Thyroid gland (tissue), 4 donors: ENCODE measurements around the gene CTNNA2. TPM values are rescaled to one million over a fixed set of nuclear protein-coding genes. Genes with fewer than 3 reads are reported as not detected.
A peak's percentile ranks its signal among the peaks of the same experiment; 100 is the strongest.

Source experiments
- DNase-seq, 2 donors: peaks; one replicate each; pipeline ENCODE4 v3.0.0-alpha.2; 2019
- H3K27ac ChIP-seq, 3 donors: fragments of 200-600 bp; sonication (generic); 1 replicate in 2 of 3; 2 replicates in 1 of 3; pipeline ENCODE4 v1.5.1; 2016 to 2019; ENCODE audit warnings: mild to moderate bottlenecking in 1 of 3, moderate library complexity in 1 of 3
- H3K27me3 ChIP-seq: fragments of 200-600 bp; sonication (generic); one replicate; pipeline ENCODE4 v1.5.1; 2019
- H3K36me3 ChIP-seq, 2 donors: fragments of 200-600 bp; sonication (generic); one replicate each; pipeline ENCODE4 v1.5.1; 2016 to 2019
- H3K4me1 ChIP-seq, 2 donors: fragments of 200-600 bp; sonication (generic); one replicate each; pipeline ENCODE4 v1.5.1; 2017 to 2019
- H3K4me3 ChIP-seq, 3 donors: fragments of 200-600 bp; sonication (generic); replicated peaks in 1 of 3; 1 replicate in 2 of 3; 2 replicates in 1 of 3; pipeline ENCODE4 v1.5.1; 2016; ENCODE audit warnings: mild to moderate bottlenecking in 1 of 3
- H3K9me3 ChIP-seq: fragments of 200-600 bp; sonication (generic); one replicate; pipeline ENCODE4 v1.5.1; 2017
- POLR2A ChIP-seq, 2 donors: fragments of 450-650 bp; IDR thresholded peaks; one replicate each; pipeline ENCODE4 v1.6.1; 2017; ENCODE audit warnings: antibody characterized with exemption in 2 of 2, mild to moderate bottlenecking in 2 of 2, moderate library complexity in 1 of 2
- WGBS, 2 donors: methylation state at CpG; one replicate each; pipeline ENCODE4 v1.1.5; 2017; 5-methylcytosine and 5-hydroxymethylcytosine counted together
- intact Hi-C: fragments of 100-400 bp; cut with DNase I; formaldehyde crosslinking; loops from one replicate; pipeline ENCODE4 v1.15.1; 2023
- total RNA-seq, 4 donors: library from RNA; depleted of rRNA; stranded (reverse); fragments of >200 nt; gene quantifications; one replicate each; pipeline ENCODE4 v1.2.3, GENCODE V29; 2016
- TF ChIP-seq, protein P1 (sequence below), 6 experiments: fragments of 200-600 bp in 3 of 6; fragments of 450-650 bp in 3 of 6; sonication (generic) in 3 of 6; IDR thresholded peaks; one replicate each; pipeline ENCODE4 v1.5.1; 2016 to 2019; ENCODE audit warnings: antibody characterized with exemption in 6 of 6, mild to moderate bottlenecking in 2 of 6, inconsistent platforms in 1 of 6, moderate library complexity in 1 of 6

CTNNA2 gene
- total RNA-seq, 4 donors from 2014 or later = 0.13 to 0.44 (median 0.22) TPM; not detected in 1

GRCh38 chr2:80222644-80223043 lies 709.8 kb downstream of the CTNNA2 start:
- intact Hi-C loops = no loop called here
- no peaks in the 10 kb centered on the region for H3K36me3 ChIP-seq
- WGBS, 2 donors = 93 to 95% methylated on average over 2 of the region's 2 CpGs
- no peak for DNase-seq
- no peaks in the 10 kb centered on the region for H3K4me1 ChIP-seq
- no peaks in the 10 kb centered on the region for H3K9me3 ChIP-seq
- TF ChIP-seq, protein P1, sequence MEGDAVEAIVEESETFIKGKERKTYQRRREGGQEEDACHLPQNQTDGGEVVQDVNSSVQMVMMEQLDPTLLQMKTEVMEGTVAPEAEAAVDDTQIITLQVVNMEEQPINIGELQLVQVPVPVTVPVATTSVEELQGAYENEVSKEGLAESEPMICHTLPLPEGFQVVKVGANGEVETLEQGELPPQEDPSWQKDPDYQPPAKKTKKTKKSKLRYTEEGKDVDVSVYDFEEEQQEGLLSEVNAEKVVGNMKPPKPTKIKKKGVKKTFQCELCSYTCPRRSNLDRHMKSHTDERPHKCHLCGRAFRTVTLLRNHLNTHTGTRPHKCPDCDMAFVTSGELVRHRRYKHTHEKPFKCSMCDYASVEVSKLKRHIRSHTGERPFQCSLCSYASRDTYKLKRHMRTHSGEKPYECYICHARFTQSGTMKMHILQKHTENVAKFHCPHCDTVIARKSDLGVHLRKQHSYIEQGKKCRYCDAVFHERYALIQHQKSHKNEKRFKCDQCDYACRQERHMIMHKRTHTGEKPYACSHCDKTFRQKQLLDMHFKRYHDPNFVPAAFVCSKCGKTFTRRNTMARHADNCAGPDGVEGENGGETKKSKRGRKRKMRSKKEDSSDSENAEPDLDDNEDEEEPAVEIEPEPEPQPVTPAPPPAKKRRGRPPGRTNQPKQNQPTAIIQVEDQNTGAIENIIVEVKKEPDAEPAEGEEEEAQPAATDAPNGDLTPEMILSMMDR (IDR thresholded peaks at IDR 0.05) = no peak
- TF ChIP-seq POLR2A (IDR thresholded peaks at IDR 0.05) = no peak
- no peak overlapping the region for H3K4me3 ChIP-seq
- no peak overlapping the region for H3K27ac ChIP-seq
- H3K27me3 ChIP-seq = no peaks in the 10 kb centered on the region

- intact Hi-C loops = loop anchor here (10.0 kb wide), 1 partner anchor 157 kb away; no protein-coding TSS in a partner anchor
- Histone ChIP-seq H3K27me3 (no peaks in the 10 kb centered on the region), H3K9me3 (no peaks in the 10 kb centered on the region), H3K36me3 (no peaks in the 10 kb centered on the region), H3K4me3 (no peak overlapping the region), H3K4me1 (peaks cover 10 to 13% of the 10 kb centered on the region in 2 donors), H3K27ac (no peak overlapping the region)
- TF ChIP-seq, protein P1 (IDR thresholded peaks at IDR 0.05) = no peak
- no peak for TF ChIP-seq POLR2A (IDR thresholded peaks at IDR 0.05)
- 76 to 81% methylated on average over 1 of the region's 1 CpG for WGBS, 2 donors
- DNase-seq = no peak
Observed at GRCh38 chr2:80231421-80231820, 718.6 kb downstream of the CTNNA2 start.

DNA sequence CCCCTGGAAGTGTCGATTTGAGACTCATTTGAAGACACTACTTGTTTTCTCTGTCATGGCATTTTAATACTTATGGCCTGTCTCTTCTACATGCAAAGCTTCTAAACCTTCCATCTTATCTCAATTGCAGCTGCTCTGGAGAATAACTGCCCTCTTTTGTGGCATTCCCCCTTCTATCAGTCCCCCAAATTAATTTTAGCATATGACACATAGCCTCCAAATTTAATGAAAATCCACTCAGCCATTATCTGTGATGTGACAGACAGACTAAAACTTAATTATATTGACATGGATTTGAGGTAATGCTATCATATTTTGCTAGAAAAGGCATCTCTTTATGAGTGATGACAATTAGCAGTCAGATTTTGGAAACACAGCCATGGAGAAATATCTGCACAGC lies 720.5 kb downstream of the CTNNA2 start:
- no peak for DNase-seq
- H3K4me3 ChIP-seq = no peak overlapping the region
- H3K27me3 ChIP-seq = no peaks in the 10 kb centered on the region
- H3K4me1 ChIP-seq = peaks cover 10 to 13% of the 10 kb centered on the region in 2 donors
- 87 to 98% methylated on average over 1 of the region's 1 CpG for WGBS, 2 donors
- no peaks in the 10 kb centered on the region for H3K9me3 ChIP-seq
- H3K36me3 ChIP-seq = no peaks in the 10 kb centered on the region
- TF ChIP-seq, protein P1 (IDR thresholded peaks at IDR 0.05) = no peak
- TF ChIP-seq POLR2A (IDR thresholded peaks at IDR 0.05) = no peak
- no peak overlapping the region for H3K27ac ChIP-seq
- intact Hi-C loops = loop anchor here (10.0 kb wide), 1 partner anchor 159 kb away; no protein-coding TSS in a partner anchor

- Histone ChIP-seq H3K4me1 (peaks cover 14 to 21% of the 10 kb centered on the region in 2 donors), H3K36me3 (no peaks in the 10 kb centered on the region), H3K4me3 (no peak overlapping the region), H3K27me3 (no peaks in the 10 kb centered on the region), H3K9me3 (no peaks in the 10 kb centered on the region), H3K27ac (no peak overlapping the region)
- TF ChIP-seq POLR2A (IDR thresholded peaks at IDR 0.05) = no peak
- TF ChIP-seq, protein P1 (IDR thresholded peaks at IDR 0.05) = peak; percentile 26 to 81 (median 58)
- DNase-seq = peak; percentile 24 to 34
- intact Hi-C loops = loop anchor here (10.0 kb wide), 1 partner anchor 164 kb away; no protein-coding TSS in a partner anchor
- WGBS, 2 donors = 63 to 67% methylated on average over 11 of the region's 11 CpGs
Observed at GRCh38 chr2:80238692-80239469, 726.0 kb downstream of the CTNNA2 start.

DNA sequence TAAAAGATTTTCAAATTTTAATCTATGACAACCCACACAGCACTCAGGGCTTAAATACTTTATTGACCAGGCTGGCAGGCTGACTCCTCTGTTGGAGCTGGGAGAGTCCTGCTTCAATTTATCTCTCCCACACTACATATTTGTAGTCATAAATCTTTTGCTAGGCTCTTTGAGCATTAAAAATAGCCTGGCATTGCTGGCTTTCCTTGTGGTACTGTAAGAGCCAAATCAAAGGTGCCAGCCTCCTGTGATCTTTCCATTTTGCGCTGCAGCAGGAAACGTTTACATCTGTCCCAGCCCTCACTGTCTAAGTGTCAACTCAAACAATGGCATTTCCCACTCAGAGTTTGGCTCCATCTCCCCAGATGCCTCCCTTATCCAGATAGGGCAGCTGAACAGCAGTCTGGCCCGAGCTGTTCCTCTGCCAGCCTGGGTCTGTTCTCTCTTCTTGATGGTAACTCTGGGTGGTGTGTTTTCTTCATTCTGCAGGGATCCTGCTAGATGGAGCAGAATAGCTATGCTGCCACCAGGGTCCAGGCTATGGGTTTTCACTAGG lies 729.6 kb downstream of the CTNNA2 start:
- Histone ChIP-seq H3K4me1 (peaks cover 22 to 35% of the 10 kb centered on the region in 2 donors), H3K27ac (peak overlapping the region in 2 of 3 donors; percentile 41 to 49), H3K27me3 (no peaks in the 10 kb centered on the region), H3K36me3 (no peaks in the 10 kb centered on the region), H3K4me3 (no peak overlapping the region), H3K9me3 (no peaks in the 10 kb centered on the region)
- 57 to 59% methylated on average over 3 of the region's 3 CpGs for WGBS, 2 donors
- intact Hi-C loops = no loop called here
- DNase-seq = no peak
- TF ChIP-seq, protein P1 (IDR thresholded peaks at IDR 0.05) = no peak
- no peak for TF ChIP-seq POLR2A (IDR thresholded peaks at IDR 0.05)
